Astrocyte (in vitro differentiated cells and primary cell): Measurements from ENCODE around the gene MAG. TPM values are rescaled to one million over a fixed set of nuclear protein-coding genes. Genes with fewer than 3 reads are reported as not detected.
A peak's percentile ranks its signal among the peaks of the same experiment; 100 is the strongest.

ENCODE experiments used
- DNase-seq: peaks from one replicate; pipeline ENCODE4 v3.0.0-alpha.2; 2010; ENCODE audit warnings: low read depth
- FAIRE-seq: peaks from 2 replicates; lab custom pipeline; 2011; peaks lifted over from hg19 to GRCh38; lab: Jason Lieb, UNC
- H2AFZ ChIP-seq: 2 replicates; pipeline ENCODE4 v1.6.0; 2012; ENCODE audit warnings: low read depth, low read length, inconsistent platforms
- H3K27ac ChIP-seq: 2 replicates; pipeline ENCODE4 v1.5.1; 2011; ENCODE audit warnings: low read depth, low read length, inconsistent platforms
- H3K27me3 ChIP-seq: 2 replicates; pipeline ENCODE4 v1.6.0; 2011; ENCODE audit warnings: low read length, inconsistent platforms; ENCODE audit not compliant: insufficient read depth
- H3K36me3 ChIP-seq: 2 replicates; pipeline ENCODE4 v1.5.1; 2011; ENCODE audit warnings: low read length, inconsistent platforms; ENCODE audit not compliant: insufficient read depth
- H3K4me1 ChIP-seq: 2 replicates; pipeline ENCODE4 v1.5.1; 2011; ENCODE audit warnings: low read length, inconsistent platforms; ENCODE audit not compliant: insufficient read depth
- H3K4me2 ChIP-seq: 2 replicates; pipeline ENCODE4 v1.6.0; 2012; ENCODE audit warnings: low read length, inconsistent platforms
- H3K4me3 ChIP-seq: 2 replicates; pipeline ENCODE4 v1.5.1; 2011; ENCODE audit warnings: low read depth, mild to moderate bottlenecking, low read length, inconsistent platforms; ENCODE audit not compliant: insufficient read depth
- H3K79me2 ChIP-seq: 2 replicates; pipeline ENCODE4 v1.6.0; 2012; ENCODE audit warnings: mild to moderate bottlenecking, low read length, inconsistent platforms; ENCODE audit not compliant: insufficient read depth
- H3K9ac ChIP-seq: 2 replicates; pipeline ENCODE4 v1.6.0; 2012; ENCODE audit warnings: mild to moderate bottlenecking, low read length, inconsistent platforms
- H3K9me3 ChIP-seq: 2 replicates; pipeline ENCODE4 v1.5.1; 2012; ENCODE audit warnings: low read depth, mild to moderate bottlenecking, low read length, inconsistent platforms; ENCODE audit not compliant: insufficient read depth
- H4K20me1 ChIP-seq: 2 replicates; pipeline ENCODE4 v1.6.0; 2012; ENCODE audit warnings: low read length, inconsistent platforms; ENCODE audit not compliant: insufficient read depth
- H3K27ac Mint-ChIP-seq: one replicate; pipeline ENCODE4 v1.8.0; 2021; ENCODE audit warnings: mild to moderate bottlenecking, mixed read lengths; ENCODE audit not compliant: unreplicated experiment
- H3K27me3 Mint-ChIP-seq: one replicate; pipeline ENCODE4 v1.8.0; 2021; ENCODE audit warnings: low read depth, mixed read lengths; ENCODE audit not compliant: unreplicated experiment
- H3K36me3 Mint-ChIP-seq: one replicate; pipeline ENCODE4 v1.8.0; 2021; ENCODE audit warnings: low read depth, mixed read lengths; ENCODE audit not compliant: unreplicated experiment
- H3K4me1 Mint-ChIP-seq: one replicate; pipeline ENCODE4 v1.8.0; 2021; ENCODE audit warnings: low read depth, mixed read lengths; ENCODE audit not compliant: unreplicated experiment
- H3K4me3 Mint-ChIP-seq: one replicate; pipeline ENCODE4 v1.8.0; 2021; ENCODE audit warnings: mild to moderate bottlenecking, moderate library complexity, mixed read lengths; ENCODE audit not compliant: unreplicated experiment
- H3K9me3 Mint-ChIP-seq: one replicate; pipeline ENCODE4 v1.8.0; 2021; ENCODE audit warnings: mild to moderate bottlenecking, mixed read lengths; ENCODE audit not compliant: unreplicated experiment
- CTCF ChIP-seq: IDR thresholded peaks from 2 replicates; pipeline ENCODE4 v1.5.1; 2011; ENCODE audit warnings: low read depth, mild to moderate bottlenecking, inconsistent platforms, low read length, moderate library complexity; ENCODE audit not compliant: insufficient read depth
- EZH2 ChIP-seq: IDR thresholded peaks from 2 replicates; pipeline ENCODE4 v1.6.1; 2012; ENCODE audit warnings: mild to moderate bottlenecking, low read length, inconsistent platforms; ENCODE audit not compliant: insufficient read depth
- total RNA-seq: library from RNA; stranded (reverse); gene quantifications from 2 replicates; pipeline ENCODE4 v1.2.1, GENCODE V29; 2021

Gene MAG
- total RNA-seq, 1 donor from 2014 or later, result not detected

- Histone ChIP-seq H3K4me3 (no peak overlapping the region), H3K27me3 (peaks cover 11% of the 10 kb centered on the region), H3K4me2 (no peak overlapping the region), H3K36me3 (no peaks in the 10 kb centered on the region), H3K27ac (no peak overlapping the region), H4K20me1 (peaks cover 5% of the 10 kb centered on the region), H2AFZ (no peak overlapping the region), H3K9me3 (no peaks in the 10 kb centered on the region), H3K79me2 (no peaks in the 10 kb centered on the region), H3K4me1 (no peaks in the 10 kb centered on the region), H3K9ac (no peak overlapping the region)
- no peak for FAIRE-seq
- Mint-ChIP-seq H3K27ac (peak overlapping the region; percentile 72), H3K4me1 (no peaks in the 10 kb centered on the region), H3K4me3 (no peak overlapping the region), H3K27me3 (peaks cover 20% of the 10 kb centered on the region), H3K9me3 (no peaks in the 10 kb centered on the region), H3K36me3 (peaks cover 3% of the 10 kb centered on the region)
- TF ChIP-seq CTCF (no peak), EZH2 (no peak)
- DNase-seq, result no peak
These were observed 12.6 kb upstream of the MAG start for GRCh38 chr19:35279374-35279773.

GRCh38 chr19:35279985-35280821 lies 11.8 kb upstream of the MAG start:
- Mint-ChIP-seq H3K36me3 (peaks cover 3% of the 10 kb centered on the region), H3K27me3 (peaks cover 23% of the 10 kb centered on the region), H3K4me3 (no peak overlapping the region), H3K27ac (no peak overlapping the region), H3K9me3 (no peaks in the 10 kb centered on the region), H3K4me1 (no peaks in the 10 kb centered on the region)
- H3K9ac ChIP-seq, result no peak overlapping the region
- H3K4me1 ChIP-seq, result no peaks in the 10 kb centered on the region
- DNase-seq, result no peak
- H3K9me3 ChIP-seq, result no peaks in the 10 kb centered on the region
- H3K36me3 ChIP-seq, result no peaks in the 10 kb centered on the region
- H2AFZ ChIP-seq, result no peak overlapping the region
- peaks cover 5% of the 10 kb centered on the region for H4K20me1 ChIP-seq
- no peak for FAIRE-seq
- peaks cover 11% of the 10 kb centered on the region for H3K27me3 ChIP-seq
- H3K4me3 ChIP-seq, result no peak overlapping the region
- no peak overlapping the region for H3K27ac ChIP-seq
- TF ChIP-seq EZH2 (no peak), CTCF (no peak)
- no peak overlapping the region for H3K4me2 ChIP-seq
- H3K79me2 ChIP-seq, result no peaks in the 10 kb centered on the region

- no peak for FAIRE-seq
- H3K4me3 Mint-ChIP-seq, result no peak overlapping the region
- H3K27ac ChIP-seq, result no peak overlapping the region
These were observed 10.7 kb upstream of the MAG start for GRCh38 chr19:35281303-35281702.

More at GRCh38 chr19:35281303-35281702, 10.7 kb upstream of the MAG start:
- Mint-ChIP-seq H3K9me3 (no peaks in the 10 kb centered on the region), H3K4me1 (no peaks in the 10 kb centered on the region), H3K27ac (no peak overlapping the region), H3K36me3 (peaks cover 2% of the 10 kb centered on the region), H3K27me3 (peaks cover 23% of the 10 kb centered on the region)
- no peak overlapping the region for H3K9ac ChIP-seq
- H2AFZ ChIP-seq, result no peak overlapping the region
- no peaks in the 10 kb centered on the region for H3K4me1 ChIP-seq
- H3K9me3 ChIP-seq, result no peaks in the 10 kb centered on the region
- DNase-seq, result no peak
- H3K36me3 ChIP-seq, result no peaks in the 10 kb centered on the region
- TF ChIP-seq CTCF (no peak), EZH2 (no peak)
- no peak overlapping the region for H3K4me3 ChIP-seq
- H4K20me1 ChIP-seq, result peaks cover 4% of the 10 kb centered on the region
- peaks cover 11% of the 10 kb centered on the region for H3K27me3 ChIP-seq
- H3K4me2 ChIP-seq, result no peak overlapping the region
- H3K79me2 ChIP-seq, result no peaks in the 10 kb centered on the region
